Ovary (tissue), 9 donors: ENCODE results near the gene RBMS1. TPM values are rescaled to one million over a fixed set of nuclear protein-coding genes. Genes with fewer than 3 reads are reported as not detected.
"Not testable (repeated sequence)": the region's sequence is repeated elsewhere in the genome, so short reads cannot be mapped to it uniquely, and the experiment has no call there.

Experiments
- DNase-seq, 5 donors: peaks; one replicate each; pipeline ENCODE4 v3.0.0-alpha.2; 2019 to 2020
- H3K27ac ChIP-seq, 2 donors: fragments of 200-600 bp; one replicate each; pipeline versions ENCODE4 v1.5.1 to v1.8.0; 2019 to 2022
- H3K27me3 ChIP-seq: fragments of 200-600 bp; one replicate; pipeline ENCODE4 v1.8.0; 2022
- H3K36me3 ChIP-seq: fragments of 200-600 bp; sonication (generic); one replicate; pipeline ENCODE4 v1.5.1; 2019
- H3K4me1 ChIP-seq: one replicate; pipeline ENCODE4 v1.8.1; 2013; ENCODE audit warnings: mild to moderate bottlenecking, moderate library complexity; ENCODE audit not compliant: insufficient read depth
- H3K4me3 ChIP-seq: fragments of 200-600 bp; sonication (generic); one replicate; pipeline ENCODE4 v1.5.1; 2017
- H3K9me3 ChIP-seq, 2 donors: fragments of 200-600 bp in 1 of 2; sonication (generic) in 1 of 2; one replicate each; pipeline versions ENCODE4 v1.5.1 to v1.8.1; 2013 to 2019; ENCODE audit warnings: mild to moderate bottlenecking in 1 of 2, moderate library complexity in 1 of 2
- CTCF ChIP-seq, 3 donors: fragments of 450-650 bp in 2 of 3; fragments of 200-600 bp in 1 of 3; IDR thresholded peaks; one replicate each; pipeline versions ENCODE4 v1.5.1 to v1.8.0; 2016 to 2022; ENCODE audit warnings: antibody characterized with exemption in 3 of 3, mild to moderate bottlenecking in 1 of 3
- EP300 ChIP-seq: sonication (generic); formaldehyde crosslinking; IDR thresholded peaks from one replicate; pipeline ENCODE4 v1.6.1; 2017; ENCODE audit warnings: antibody characterized with exemption
- POLR2A ChIP-seq: fragments of 450-650 bp; IDR thresholded peaks from one replicate; pipeline ENCODE4 v1.6.1; 2017; ENCODE audit warnings: antibody characterized with exemption, mild to moderate bottlenecking, moderate library complexity
- WGBS, 3 donors: extraction: QIAGEN DNeasy Blood & Tissue Kit in 1 of 3; methylation state at CpG; one replicate each; pipeline versions ENCODE4 v1.1.5 to v1.1.7; 2013 to 2017; 5-methylcytosine and 5-hydroxymethylcytosine counted together
- intact Hi-C, 4 donors: fragments of 100-400 bp; cut with DNase I; formaldehyde crosslinking; loops; one replicate each; pipeline versions ENCODE4 v1.11.0 to v1.15.1; 2022 to 2023
- polyA plus RNA-seq, 2 donors: library from polyadenylated mRNA; stranded (reverse); fragments of 200-250 nt in 1 of 2; fragments of 350-450 nt in 1 of 2; fragmentation: Illumina TruSeq in 1 of 2; extraction: RNeasy Lipid Tissue Mini Kit (QIAGEN cat#74804) in 1 of 2; gene quantifications; one replicate each; pipeline ENCODE4 v1.2.3, GENCODE V29; 2013 to 2014
- total RNA-seq, 7 donors: library from RNA; depleted of rRNA in 2 of 7; stranded (reverse); fragments of >200 nt in 2 of 7; fragmentation: NEBNext Ultra II Directional in 3 of 7; extraction: Animal tissue kit (Norgen Biotek cat#: 25700) in 3 of 7; gene quantifications; one replicate each; pipeline versions ENCODE4 v1.1.0 to v1.2.4, GENCODE V29; 2016 to 2023
- donor health status: DM: no; HTN: no; CAD: no; lungs with moderate emphysema.
- donor health status: DM: no; HTN: no; CAD: no.
- donor health status: Bipolar disorder and iron deficiency.
- donor health status: DM: yes; HTN: yes; CAD: no.
- donor health status: DM: no; HTN: no; CAD: no.
- donor health status: DM: yes; HTN: yes; CAD: no.

RBMS1 gene
- total and polyA plus RNA-seq, 9 donors: 50.7 to 91.9 (median 73.8) TPM

GRCh38 chr2:160425434-160426151, 68.0 kb downstream of the RBMS1 start:
- Histone ChIP-seq H3K4me3 (no peak overlapping the region), H3K27ac (no peak overlapping the region), H3K4me1 (peaks cover 10% of the 10 kb centered on the region), H3K9me3 (no peaks in the 10 kb centered on the region), H3K27me3 (no peaks in the 10 kb centered on the region), H3K36me3 (no peaks in the 10 kb centered on the region)
- DNase-seq: no peak
- 34 to 46% (median 38%) methylated on average over 4 of the region's 4 CpGs for WGBS, 3 donors
- TF ChIP-seq POLR2A (no peak), EP300 (no peak), CTCF (IDR thresholded peaks at IDR 0.05) (no peak)
- intact Hi-C loops: no loop called here

GRCh38 chr2:160423126-160423525, 70.5 kb downstream of the RBMS1 start:
- intact Hi-C loops: no loop called here
- Histone ChIP-seq H3K4me1 (peaks cover 10% of the 10 kb centered on the region), H3K27me3 (no peaks in the 10 kb centered on the region), H3K27ac (no peak overlapping the region), H3K4me3 (no peak overlapping the region), H3K9me3 (no peaks in the 10 kb centered on the region), H3K36me3 (no peaks in the 10 kb centered on the region)
- no peak for TF ChIP-seq POLR2A
- TF ChIP-seq CTCF (IDR thresholded peaks at IDR 0.05): no peak
- TF ChIP-seq EP300: no peak
- no peak for DNase-seq
- WGBS, 3 donors: 37 to 61% (median 53%) methylated on average over 4 of the region's 4 CpGs

GRCh38 chr2:160421646-160422501, 71.7 kb downstream of the RBMS1 start:
- H3K4me3 ChIP-seq, H3K36me3 ChIP-seq, DNase-seq, intact Hi-C loops, H3K9me3 ChIP-seq, H3K27ac ChIP-seq, H3K27me3 ChIP-seq: not testable (repeated sequence)
- WGBS, 3 donors: 96 to 98% (median 96%) methylated on average over 3 of the region's 3 CpGs
- H3K4me1 ChIP-seq: peaks cover 11% of the 10 kb centered on the region

GRCh38 chr2:160420711-160421110, 72.9 kb downstream of the RBMS1 start:
- Histone ChIP-seq H3K27ac (no peak overlapping the region), H3K4me1 (peaks cover 11% of the 10 kb centered on the region), H3K4me3 (no peak overlapping the region), H3K36me3 (no peaks in the 10 kb centered on the region), H3K27me3 (no peaks in the 10 kb centered on the region), H3K9me3 (no peaks in the 10 kb centered on the region)
- TF ChIP-seq CTCF (IDR thresholded peaks at IDR 0.05) (no peak), EP300 (no peak), POLR2A (no peak)
- WGBS, 3 donors: 87 to 92% (median 92%) methylated on average over 4 of the region's 4 CpGs
- intact Hi-C loops: no loop called here
- no peak for DNase-seq
